ENCODE results near the gene ATP8A1. TPM values are rescaled to one million over a fixed set of nuclear protein-coding genes. Genes with fewer than 3 reads are reported as not detected.

ATP8A1 gene
- total RNA-seq, 6 experiments from 2014 or later: 1.0 to 3.4 (median 1.9) TPM

DNA sequence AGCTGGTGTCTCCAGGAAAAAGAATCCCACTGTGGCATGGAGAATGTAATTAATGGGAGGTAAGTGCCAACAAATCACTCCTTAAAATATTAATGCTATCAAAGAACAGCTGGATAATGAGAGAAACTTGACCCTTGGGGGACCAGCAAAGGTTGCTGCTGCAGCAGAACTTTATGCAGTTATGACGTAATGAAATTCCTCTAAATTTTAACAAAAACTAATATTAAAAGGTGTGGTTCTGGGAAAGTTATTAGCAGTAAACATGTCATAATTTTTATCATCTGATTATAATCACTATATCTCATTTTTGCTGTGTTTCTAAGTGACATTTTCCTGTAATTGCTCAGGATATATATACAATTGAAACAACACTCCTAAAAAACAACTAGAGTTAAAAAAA, 261.3 kb downstream of the ATP8A1 start:
- ATAC-seq (no peak), DNase-seq (no peak)
- Histone ChIP-seq H3K9me3 (no peaks in the 10 kb centered on the region), H3K27ac (no peak overlapping the region), H3K36me3 (no peaks in the 10 kb centered on the region), H3K4me1 (peaks cover 0 to 19% (median 0%) of the 10 kb centered on the region in 4 donors), H3K27me3 (peaks cover 0 to 19% of the 10 kb centered on the region in 2 donors), H3K4me3 (no peak overlapping the region)
- intact Hi-C loops (cut with DNase I): no loop called here
- 70% methylated on average over 1 of the region's 1 CpG for WGBS (ENCODE audit: insufficient coverage, low coverage, low lambda C conversion rate, missing lambda C conversion rate)
- no peak for TF ChIP-seq POLR2A (IDR thresholded peaks at IDR 0.05)
- no peak for TF ChIP-seq CTCF (IDR thresholded peaks at IDR 0.05)

- intact Hi-C loops (cut with DNase I): no loop called here
- H3K9me3 ChIP-seq: no peaks in the 10 kb centered on the region
- ATAC-seq (no peak), DNase-seq (no peak)
- no peak overlapping the region for H3K27ac ChIP-seq
- no peaks in the 10 kb centered on the region for H3K36me3 ChIP-seq
- no peak overlapping the region for H3K4me3 ChIP-seq
- WGBS (ENCODE audit: insufficient coverage, low coverage, low lambda C conversion rate, missing lambda C conversion rate): 76% methylated on average over 4 of the region's 4 CpGs
- peaks cover 0 to 9% of the 10 kb centered on the region in 2 donors for H3K27me3 ChIP-seq
- H3K4me1 ChIP-seq: peaks cover 0 to 12% (median 0%) of the 10 kb centered on the region in 4 donors
- TF ChIP-seq POLR2A (IDR thresholded peaks at IDR 0.05): no peak
- no peak for TF ChIP-seq CTCF (IDR thresholded peaks at IDR 0.05)
Observed at GRCh38 chr4:42392436-42392835, 264.5 kb downstream of the ATP8A1 start.

GRCh38 chr4:42391981-42392380, 264.9 kb downstream of the ATP8A1 start:
- no peak overlapping the region for H3K27ac ChIP-seq
- intact Hi-C loops (cut with DNase I): no loop called here
- no peak for ATAC-seq
- H3K36me3 ChIP-seq: no peaks in the 10 kb centered on the region
- TF ChIP-seq CTCF (IDR thresholded peaks at IDR 0.05) (no peak), POLR2A (IDR thresholded peaks at IDR 0.05) (no peak)
- peaks cover 0 to 8% (median 0%) of the 10 kb centered on the region in 4 donors for H3K4me1 ChIP-seq
- H3K9me3 ChIP-seq: no peaks in the 10 kb centered on the region
- H3K27me3 ChIP-seq: peaks cover 0 to 9% of the 10 kb centered on the region in 2 donors
- no peak for DNase-seq
- WGBS (ENCODE audit: insufficient coverage, low coverage, low lambda C conversion rate, missing lambda C conversion rate): 40% methylated on average over 5 of the region's 5 CpGs
- no peak overlapping the region for H3K4me3 ChIP-seq

DNA sequence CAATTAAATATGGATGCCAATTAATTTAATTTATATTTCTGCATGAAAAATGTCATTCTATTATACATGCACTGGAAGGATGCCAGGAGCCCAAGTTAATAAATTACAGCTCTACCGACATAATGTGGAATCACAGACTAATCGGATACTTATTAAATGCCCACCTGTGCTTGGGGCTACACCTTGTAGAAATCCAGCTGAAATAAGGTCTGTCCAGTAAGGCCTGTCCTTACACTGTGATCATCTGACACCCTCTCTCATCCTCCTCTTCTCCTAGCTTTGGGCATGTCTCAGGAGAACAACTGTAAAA, 265.6 kb downstream of the ATP8A1 start:
- ATAC-seq: no peak
- WGBS (ENCODE audit: insufficient coverage, low coverage, low lambda C conversion rate, missing lambda C conversion rate): 42% methylated on average over 2 of the region's 2 CpGs
- H3K4me3 ChIP-seq: no peak overlapping the region

More for the DNA sequence above, 265.6 kb downstream of the ATP8A1 start:
- intact Hi-C loops (cut with DNase I): no loop called here
- no peak for TF ChIP-seq POLR2A (IDR thresholded peaks at IDR 0.05)
- no peak for TF ChIP-seq CTCF (IDR thresholded peaks at IDR 0.05)
- H3K4me1 ChIP-seq: peaks cover 0 to under 1% (median 0%) of the 10 kb centered on the region in 4 donors
- no peaks in the 10 kb centered on the region for H3K9me3 ChIP-seq
- H3K27me3 ChIP-seq: peaks cover 0 to 6% of the 10 kb centered on the region in 2 donors
- no peak overlapping the region for H3K27ac ChIP-seq
- DNase-seq: no peak
- H3K36me3 ChIP-seq: no peaks in the 10 kb centered on the region

Data from right lobe of liver (tissue), 6 donors.